C4-2B (cell line): Measurements from ENCODE around the gene HAUS1.

Experiments
- ZFX ChIP-seq: fragments of 450-650 bp; IDR thresholded peaks from 2 replicates; pipeline ENCODE4 v1.6.1; 2017
- TF ChIP-seq, protein P1 (sequence below): fragments of 450-650 bp; conservative IDR thresholded peaks from 2 replicates; pipeline ENCODE4 v1.5.1; 2017; ENCODE audit warnings: mild to moderate bottlenecking

DNA sequence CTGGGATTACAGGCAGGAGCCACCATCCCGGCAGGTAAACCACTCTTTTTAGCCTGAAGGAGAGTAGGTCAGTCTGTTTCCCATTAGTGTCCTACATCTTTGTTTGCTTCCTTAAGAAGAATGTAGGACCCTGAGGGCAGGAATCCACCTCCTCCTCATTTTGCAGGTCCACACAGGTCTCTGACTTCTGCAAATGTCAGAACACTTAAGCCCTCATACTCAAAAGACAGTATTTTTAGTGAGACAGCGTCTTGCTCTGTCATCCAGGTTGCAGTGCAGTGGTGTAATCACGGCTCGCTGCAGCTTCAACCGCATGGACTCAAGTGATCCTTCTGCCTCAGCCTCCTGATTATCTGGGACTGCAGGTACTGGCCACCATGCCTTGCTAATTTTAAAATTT lies 41.4 kb upstream of the HAUS1 start:
- TF ChIP-seq, protein P1, sequence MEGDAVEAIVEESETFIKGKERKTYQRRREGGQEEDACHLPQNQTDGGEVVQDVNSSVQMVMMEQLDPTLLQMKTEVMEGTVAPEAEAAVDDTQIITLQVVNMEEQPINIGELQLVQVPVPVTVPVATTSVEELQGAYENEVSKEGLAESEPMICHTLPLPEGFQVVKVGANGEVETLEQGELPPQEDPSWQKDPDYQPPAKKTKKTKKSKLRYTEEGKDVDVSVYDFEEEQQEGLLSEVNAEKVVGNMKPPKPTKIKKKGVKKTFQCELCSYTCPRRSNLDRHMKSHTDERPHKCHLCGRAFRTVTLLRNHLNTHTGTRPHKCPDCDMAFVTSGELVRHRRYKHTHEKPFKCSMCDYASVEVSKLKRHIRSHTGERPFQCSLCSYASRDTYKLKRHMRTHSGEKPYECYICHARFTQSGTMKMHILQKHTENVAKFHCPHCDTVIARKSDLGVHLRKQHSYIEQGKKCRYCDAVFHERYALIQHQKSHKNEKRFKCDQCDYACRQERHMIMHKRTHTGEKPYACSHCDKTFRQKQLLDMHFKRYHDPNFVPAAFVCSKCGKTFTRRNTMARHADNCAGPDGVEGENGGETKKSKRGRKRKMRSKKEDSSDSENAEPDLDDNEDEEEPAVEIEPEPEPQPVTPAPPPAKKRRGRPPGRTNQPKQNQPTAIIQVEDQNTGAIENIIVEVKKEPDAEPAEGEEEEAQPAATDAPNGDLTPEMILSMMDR, result no peak
- TF ChIP-seq ZFX, result no peak
